Mammary epithelial cell (primary cell): ENCODE data around the gene ENTPD6.
"Not testable (repeated sequence)": the region's sequence is repeated elsewhere in the genome, so short reads cannot be mapped to it uniquely, and the experiment has no call there.

Experiments
- CTCF ChIP-seq, 2 donors: IDR thresholded peaks in 1 of 2; conservative IDR thresholded peaks in 1 of 2; 2 replicates each; pipeline ENCODE4 v1.5.1; 2011 to 2012; ENCODE audit warnings: inconsistent platforms in 2 of 2, low read length in 2 of 2, mild to moderate bottlenecking in 2 of 2, control low read depth in 1 of 2, low read depth in 1 of 2; ENCODE audit not compliant: insufficient read depth in 1 of 2; ENCODE audit errors: extremely low read depth in 1 of 2
- EZH2 ChIP-seq: IDR thresholded peaks from 2 replicates; pipeline ENCODE4 v1.6.1; 2012; ENCODE audit warnings: low read length, inconsistent platforms, borderline replicate concordance

- not testable (repeated sequence) for TF ChIP-seq CTCF (conservative IDR thresholded peaks at IDR 0.05 in 1 of 2, IDR thresholded peaks at IDR 0.05 in 1 of 2; ENCODE audit: extremely low read depth in 1 of 2, insufficient read depth in 1 of 2, low read depth in 1 of 2, low read length in 2 of 2); EZH2
These were observed 45.5 kb downstream of the ENTPD6 start for GRCh38 chr20:25240851-25241658.
